Breast epithelium (tissue), 4 donors: ENCODE data around the gene NCOR1. TPM values are rescaled to one million over a fixed set of nuclear protein-coding genes. Genes with fewer than 3 reads are reported as not detected.

Experiments used
- DNase-seq, 2 donors: peaks; one replicate each; pipeline ENCODE4 v3.0.0-alpha.2; 2019; ENCODE audit warnings: low spot score in 2 of 2
- H3K27ac ChIP-seq, 2 donors: fragments of 200-600 bp; sonication (generic) in 1 of 2; one replicate each; pipeline ENCODE4 v1.5.1; 2016 to 2019; ENCODE audit warnings: mild to moderate bottlenecking in 1 of 2
- H3K27me3 ChIP-seq, 2 donors: fragments of 200-600 bp; sonication (generic) in 1 of 2; one replicate each; pipeline versions ENCODE4 v1.5.1 to v1.6.0; 2017 to 2019; ENCODE audit warnings: control low read depth in 1 of 2, mild to moderate bottlenecking in 1 of 2
- H3K36me3 ChIP-seq: fragments of 200-600 bp; one replicate; pipeline ENCODE4 v1.5.1; 2019
- H3K4me1 ChIP-seq, 2 donors: fragments of 200-600 bp; sonication (generic); one replicate each; pipeline ENCODE4 v1.5.1; 2016 to 2019; ENCODE audit warnings: control low read depth in 1 of 2
- H3K4me3 ChIP-seq, 3 donors: fragments of 200-600 bp; sonication (generic); 1 replicate in 2 of 3; 2 replicates in 1 of 3; pipeline ENCODE4 v1.5.1; 2016 to 2019; ENCODE audit warnings: mild to moderate bottlenecking in 3 of 3, moderate library complexity in 2 of 3
- H3K9me3 ChIP-seq, 2 donors: fragments of 200-600 bp; sonication (generic) in 1 of 2; one replicate each; pipeline ENCODE4 v1.5.1; 2016 to 2019; ENCODE audit warnings: control low read depth in 1 of 2
- POLR2A ChIP-seq: fragments of 450-650 bp; IDR thresholded peaks from one replicate; pipeline ENCODE4 v1.6.1; 2016; ENCODE audit warnings: antibody characterized with exemption, mild to moderate bottlenecking, moderate library complexity
- POLR2AphosphoS5 ChIP-seq, 3 donors: sonication (generic); formaldehyde crosslinking; IDR thresholded peaks; one replicate each; pipeline ENCODE4 v1.6.1; 2017; ENCODE audit warnings: antibody characterized with exemption in 3 of 3
- intact Hi-C: fragments of 100-400 bp; cut with DNase I; formaldehyde crosslinking; loops from one replicate; pipeline ENCODE4 v1.15.1; 2023; ENCODE audit warnings: low total_unique reads
- total RNA-seq, 3 donors: library from RNA; depleted of rRNA; stranded (reverse); fragments of >200 nt; gene quantifications; one replicate each; pipeline ENCODE4 v1.1.0, GENCODE V29; 2016
- TF ChIP-seq, protein P1 (sequence below), 3 donors: fragments of 450-650 bp; IDR thresholded peaks; one replicate each; pipeline ENCODE4 v1.5.1; 2016 to 2017; ENCODE audit warnings: antibody characterized with exemption in 3 of 3, mild to moderate bottlenecking in 3 of 3, moderate library complexity in 3 of 3

Gene NCOR1
- total RNA-seq, 3 donors from 2014 or later, result 118 to 229 (median 174) TPM

DNA sequence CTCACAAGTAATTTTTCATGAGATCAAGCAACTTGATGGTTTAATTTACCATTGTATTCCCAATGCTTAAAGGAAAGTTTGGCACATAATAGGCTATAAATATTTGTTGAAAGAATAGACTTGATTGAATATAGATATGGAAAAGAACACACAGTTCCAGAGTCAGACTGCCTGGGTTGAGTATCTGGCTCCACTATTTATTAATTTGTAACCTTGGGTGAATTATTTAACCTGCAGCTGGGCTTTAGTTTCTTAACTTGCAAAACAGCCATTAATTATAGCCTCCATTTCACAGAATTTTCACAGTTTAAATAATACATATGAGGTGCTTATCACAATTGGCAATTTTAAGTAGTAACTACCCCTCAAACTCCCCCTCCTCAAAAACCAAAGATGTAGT, 73.6 kb downstream of the NCOR1 start:
- H3K9me3 ChIP-seq, result no peaks in the 10 kb centered on the region
- no peaks in the 10 kb centered on the region for H3K36me3 ChIP-seq

DNA sequence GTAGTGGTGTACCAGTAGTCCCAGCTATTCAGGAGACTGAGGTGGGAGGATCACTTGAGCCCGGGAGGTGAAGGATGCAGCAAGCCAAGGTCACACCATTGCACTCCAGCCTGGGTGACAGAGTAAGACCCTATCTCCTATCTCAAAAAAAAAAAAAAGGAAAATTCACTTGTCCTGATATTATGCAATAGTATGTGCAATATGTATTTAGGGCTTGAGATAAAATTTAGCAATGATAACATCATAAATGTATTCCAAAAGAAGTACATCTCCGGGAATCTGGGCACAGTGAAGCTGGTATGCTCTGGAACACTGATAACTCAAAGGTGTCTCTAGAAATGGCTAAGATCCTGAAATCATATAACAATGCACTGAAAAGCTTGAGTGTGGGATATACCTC, 74.5 kb downstream of the NCOR1 start:
- DNase-seq, result no peak
- H3K36me3 ChIP-seq, result peaks cover 3% of the 10 kb centered on the region
- H3K27me3 ChIP-seq, result no peaks in the 10 kb centered on the region
- no peaks in the 10 kb centered on the region for H3K9me3 ChIP-seq
- H3K27ac ChIP-seq, result no peak overlapping the region
- no peaks in the 10 kb centered on the region for H3K4me1 ChIP-seq
- intact Hi-C loops, result no loop called here
- TF ChIP-seq POLR2AphosphoS5 (IDR thresholded peaks at IDR 0.05), result no peak
- no peak for TF ChIP-seq POLR2A
- TF ChIP-seq, protein P1, sequence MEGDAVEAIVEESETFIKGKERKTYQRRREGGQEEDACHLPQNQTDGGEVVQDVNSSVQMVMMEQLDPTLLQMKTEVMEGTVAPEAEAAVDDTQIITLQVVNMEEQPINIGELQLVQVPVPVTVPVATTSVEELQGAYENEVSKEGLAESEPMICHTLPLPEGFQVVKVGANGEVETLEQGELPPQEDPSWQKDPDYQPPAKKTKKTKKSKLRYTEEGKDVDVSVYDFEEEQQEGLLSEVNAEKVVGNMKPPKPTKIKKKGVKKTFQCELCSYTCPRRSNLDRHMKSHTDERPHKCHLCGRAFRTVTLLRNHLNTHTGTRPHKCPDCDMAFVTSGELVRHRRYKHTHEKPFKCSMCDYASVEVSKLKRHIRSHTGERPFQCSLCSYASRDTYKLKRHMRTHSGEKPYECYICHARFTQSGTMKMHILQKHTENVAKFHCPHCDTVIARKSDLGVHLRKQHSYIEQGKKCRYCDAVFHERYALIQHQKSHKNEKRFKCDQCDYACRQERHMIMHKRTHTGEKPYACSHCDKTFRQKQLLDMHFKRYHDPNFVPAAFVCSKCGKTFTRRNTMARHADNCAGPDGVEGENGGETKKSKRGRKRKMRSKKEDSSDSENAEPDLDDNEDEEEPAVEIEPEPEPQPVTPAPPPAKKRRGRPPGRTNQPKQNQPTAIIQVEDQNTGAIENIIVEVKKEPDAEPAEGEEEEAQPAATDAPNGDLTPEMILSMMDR (IDR thresholded peaks at IDR 0.05), result no peak
- no peak overlapping the region for H3K4me3 ChIP-seq

More for the DNA sequence above, 73.6 kb downstream of the NCOR1 start:
- DNase-seq, result no peak
- no peaks in the 10 kb centered on the region for H3K27me3 ChIP-seq
- TF ChIP-seq, protein P1 (IDR thresholded peaks at IDR 0.05), result no peak
- TF ChIP-seq POLR2A (no peak), POLR2AphosphoS5 (IDR thresholded peaks at IDR 0.05) (no peak)
- no peak overlapping the region for H3K4me3 ChIP-seq
- intact Hi-C loops, result no loop called here
- no peak overlapping the region for H3K27ac ChIP-seq
- no peaks in the 10 kb centered on the region for H3K4me1 ChIP-seq

DNA sequence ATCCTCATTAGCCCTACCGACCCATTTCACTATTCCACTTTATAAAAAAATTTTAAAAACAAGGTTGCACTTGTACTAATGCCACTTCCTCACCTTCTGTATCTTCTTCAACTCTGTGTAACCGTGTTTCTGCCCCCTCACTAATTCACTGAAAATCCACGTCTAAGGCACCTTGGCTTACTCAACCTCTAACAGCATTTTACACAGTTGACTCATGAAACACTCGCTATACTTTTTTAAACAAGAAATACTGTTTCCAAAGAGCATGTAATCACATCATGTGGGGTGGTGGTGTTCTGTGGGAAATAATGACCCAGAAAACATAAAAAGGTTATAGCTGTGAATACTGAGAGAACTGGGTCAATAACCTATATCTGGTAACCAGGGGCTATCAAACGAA, 79.9 kb downstream of the NCOR1 start:
- DNase-seq, result no peak
- TF ChIP-seq POLR2AphosphoS5 (IDR thresholded peaks at IDR 0.05), result no peak
- TF ChIP-seq, protein P1 (IDR thresholded peaks at IDR 0.05), result no peak
- no peak for TF ChIP-seq POLR2A
- Histone ChIP-seq H3K27ac (no peak overlapping the region), H3K4me3 (no peak overlapping the region), H3K27me3 (no peaks in the 10 kb centered on the region), H3K9me3 (no peaks in the 10 kb centered on the region), H3K4me1 (no peaks in the 10 kb centered on the region), H3K36me3 (peaks cover 3% of the 10 kb centered on the region)
- intact Hi-C loops, result loop anchor here (10.0 kb wide), 1 partner anchor 111 kb away; no protein-coding TSS in a partner anchor

DNA sequence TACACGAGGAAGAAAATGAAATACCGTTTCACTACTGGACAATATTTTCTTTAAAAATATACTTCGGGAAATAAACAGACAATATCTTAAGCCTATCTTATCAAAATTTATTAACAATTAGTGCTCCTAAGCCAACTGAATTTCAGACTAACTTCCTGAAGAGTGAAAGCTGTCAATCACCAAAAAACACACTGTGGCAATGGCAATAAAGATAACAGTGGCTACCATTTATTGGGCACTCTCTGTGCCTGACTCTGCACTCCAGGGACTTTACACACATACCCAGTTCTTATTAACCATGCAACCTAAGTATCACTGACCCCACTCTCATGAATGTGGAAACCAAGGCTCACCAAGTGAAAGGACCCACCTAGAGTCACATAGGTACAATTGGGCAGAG, 83.7 kb downstream of the NCOR1 start:
- Histone ChIP-seq H3K9me3 (no peaks in the 10 kb centered on the region), H3K27ac (no peak overlapping the region), H3K4me1 (no peaks in the 10 kb centered on the region), H3K36me3 (peaks cover 3% of the 10 kb centered on the region), H3K4me3 (no peak overlapping the region), H3K27me3 (no peaks in the 10 kb centered on the region)
- no peak for TF ChIP-seq POLR2AphosphoS5 (IDR thresholded peaks at IDR 0.05)
- TF ChIP-seq, protein P1 (IDR thresholded peaks at IDR 0.05), result no peak
- TF ChIP-seq POLR2A, result no peak
- intact Hi-C loops, result loop anchor here (10.0 kb wide), 1 partner anchor 107 kb away; no protein-coding TSS in a partner anchor
- no peak for DNase-seq

DNA sequence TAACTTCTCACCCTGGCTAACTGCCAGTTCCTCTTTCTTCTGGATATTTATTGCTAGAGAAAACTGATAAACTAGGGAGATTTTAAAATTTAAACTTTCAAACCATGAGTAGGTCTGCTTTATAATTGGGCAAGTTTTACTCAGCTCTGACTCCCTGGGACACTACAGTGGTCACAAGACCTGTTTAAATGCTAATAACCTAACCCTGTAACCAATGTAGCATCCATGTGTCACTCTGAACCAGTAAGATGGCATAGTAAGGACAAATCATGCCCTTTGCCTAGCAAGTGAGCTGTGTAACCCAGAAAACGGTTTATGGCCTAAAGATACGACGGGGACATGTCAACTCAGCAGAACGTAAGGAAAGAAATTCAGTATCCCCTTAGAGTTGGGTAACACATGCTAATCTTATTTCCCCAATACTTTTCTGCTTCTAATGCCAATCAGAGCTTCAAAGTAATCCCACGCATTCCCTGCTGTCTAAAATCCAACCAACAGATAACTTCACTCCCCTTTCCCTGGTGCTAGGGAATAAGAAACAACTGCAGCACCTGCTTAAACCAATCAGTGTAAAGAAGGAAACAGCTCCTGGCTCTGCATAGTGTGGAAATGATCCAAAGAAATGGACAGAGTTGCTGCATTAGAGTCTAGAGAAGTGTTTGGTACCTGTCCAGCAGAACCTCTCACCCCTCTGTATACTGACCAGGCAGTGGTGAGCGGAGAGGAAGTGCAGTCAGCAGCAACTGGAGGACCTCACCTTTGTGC, 85.7 kb downstream of the NCOR1 start:
- no peak overlapping the region for H3K27ac ChIP-seq
- no peaks in the 10 kb centered on the region for H3K36me3 ChIP-seq
- H3K27me3 ChIP-seq, result no peaks in the 10 kb centered on the region

More for the DNA sequence above, 85.7 kb downstream of the NCOR1 start:
- intact Hi-C loops, result loop anchor here (10.0 kb wide), 1 partner anchor 105 kb away; no protein-coding TSS in a partner anchor
- no peak for DNase-seq
- H3K4me1 ChIP-seq, result no peaks in the 10 kb centered on the region
- H3K4me3 ChIP-seq, result no peak overlapping the region
- no peaks in the 10 kb centered on the region for H3K9me3 ChIP-seq
- no peak for TF ChIP-seq POLR2A
